Measurements from ENCODE around the gene PTPRC.

The PTPRC gene

DNA sequence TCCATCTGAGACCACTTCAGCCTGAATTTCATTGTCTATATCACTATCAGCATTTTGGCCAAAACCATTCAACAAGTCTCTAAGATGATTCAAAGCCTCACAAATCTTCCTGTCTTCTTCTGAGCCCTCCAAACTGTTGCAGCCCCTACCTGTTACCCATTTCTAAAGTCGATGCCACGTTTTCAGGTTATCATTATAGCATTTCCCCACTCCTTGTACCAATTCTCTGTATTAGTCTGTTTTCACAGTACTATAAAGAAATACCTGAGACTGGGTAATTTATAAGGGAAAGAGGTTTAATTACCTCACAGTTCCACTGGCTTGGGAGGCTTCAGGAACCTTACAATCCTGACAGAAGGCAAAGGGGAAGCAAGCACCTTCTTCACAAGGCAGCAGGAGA lies 158.8 kb downstream of the PTPRC start:
- no peak overlapping the region for H3K4me3 Mint-ChIP-seq
- peaks cover 28% of the 10 kb centered on the region for H3K9me3 Mint-ChIP-seq
- H3K27me3 Mint-ChIP-seq = no peaks in the 10 kb centered on the region
- intact Hi-C loops (cut with micrococcal nuclease) = no loop called here
- peaks cover 7% of the 10 kb centered on the region for H3K36me3 Mint-ChIP-seq (ENCODE audit: low read depth)
- peaks cover 5% of the 10 kb centered on the region for H3K4me1 Mint-ChIP-seq (ENCODE audit: low read depth)
- no peak overlapping the region for H3K27ac Mint-ChIP-seq

DNA sequence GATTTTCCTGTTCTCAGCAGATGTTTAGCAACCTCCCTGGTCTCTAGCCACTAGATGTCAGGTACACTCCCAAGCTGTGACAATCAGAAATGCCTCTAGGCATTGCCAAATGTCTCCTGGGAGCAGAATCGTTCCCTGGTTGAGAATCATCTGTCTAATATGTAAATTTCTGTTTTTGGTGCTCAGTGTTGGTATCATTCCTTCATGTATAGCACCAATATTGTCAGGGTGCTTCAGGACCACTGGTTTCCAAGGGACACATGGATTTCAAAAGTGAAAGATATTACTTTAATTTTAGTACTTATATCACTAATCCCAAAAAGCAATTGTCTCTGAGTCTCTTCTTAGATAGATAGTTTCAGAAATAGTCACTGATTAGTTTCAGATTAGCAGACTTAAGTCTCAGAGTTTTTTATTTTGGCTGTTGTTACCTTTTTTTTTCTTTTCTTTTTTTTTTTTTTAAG lies 160.1 kb downstream of the PTPRC start:
- no peak overlapping the region for H3K4me3 Mint-ChIP-seq
- H3K27ac Mint-ChIP-seq = no peak overlapping the region
- intact Hi-C loops (cut with micrococcal nuclease) = no loop called here
- H3K4me1 Mint-ChIP-seq (ENCODE audit: low read depth) = peaks cover 5% of the 10 kb centered on the region
- H3K9me3 Mint-ChIP-seq = peaks cover 28% of the 10 kb centered on the region
- H3K27me3 Mint-ChIP-seq = no peaks in the 10 kb centered on the region
- peaks cover 7% of the 10 kb centered on the region for H3K36me3 Mint-ChIP-seq (ENCODE audit: low read depth)

DNA sequence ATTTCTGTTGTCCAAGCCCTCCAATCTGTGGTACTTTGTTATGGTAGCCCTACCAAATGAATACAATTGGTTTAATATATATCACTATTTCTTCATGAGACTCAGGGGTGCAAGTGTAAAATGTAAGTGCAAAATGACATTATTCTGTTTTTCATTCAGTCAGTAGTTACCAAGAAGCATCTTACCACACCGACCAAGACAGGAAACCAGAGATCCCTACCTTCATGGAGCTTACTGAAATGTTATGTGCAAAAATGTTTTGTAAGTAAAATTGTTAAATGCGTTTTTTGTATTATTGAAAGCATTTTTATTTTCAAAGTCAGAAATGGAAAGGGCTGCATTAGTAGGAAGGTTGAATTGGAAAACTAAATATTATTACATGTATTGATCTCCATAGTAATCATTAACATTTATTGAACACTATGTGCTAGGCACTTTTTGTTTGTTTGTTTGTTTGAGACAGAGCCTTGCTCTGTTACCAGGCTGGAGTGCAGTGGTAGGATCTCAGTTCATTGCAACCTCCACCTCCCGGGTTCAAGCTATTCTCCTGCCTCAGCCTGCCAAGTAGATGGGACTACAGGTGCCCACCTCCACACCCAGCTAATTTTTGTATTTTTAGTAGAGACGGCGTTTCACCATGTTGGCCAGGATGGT lies 166.8 kb downstream of the PTPRC start:
- no peaks in the 10 kb centered on the region for H3K27me3 Mint-ChIP-seq
- peaks cover 8% of the 10 kb centered on the region for H3K9me3 Mint-ChIP-seq
- H3K4me1 Mint-ChIP-seq (ENCODE audit: low read depth) = peaks cover 12% of the 10 kb centered on the region
- H3K36me3 Mint-ChIP-seq (ENCODE audit: low read depth) = no peaks in the 10 kb centered on the region
- H3K4me3 Mint-ChIP-seq = no peak overlapping the region
- intact Hi-C loops (cut with micrococcal nuclease) = no loop called here
- no peak overlapping the region for H3K27ac Mint-ChIP-seq

DNA sequence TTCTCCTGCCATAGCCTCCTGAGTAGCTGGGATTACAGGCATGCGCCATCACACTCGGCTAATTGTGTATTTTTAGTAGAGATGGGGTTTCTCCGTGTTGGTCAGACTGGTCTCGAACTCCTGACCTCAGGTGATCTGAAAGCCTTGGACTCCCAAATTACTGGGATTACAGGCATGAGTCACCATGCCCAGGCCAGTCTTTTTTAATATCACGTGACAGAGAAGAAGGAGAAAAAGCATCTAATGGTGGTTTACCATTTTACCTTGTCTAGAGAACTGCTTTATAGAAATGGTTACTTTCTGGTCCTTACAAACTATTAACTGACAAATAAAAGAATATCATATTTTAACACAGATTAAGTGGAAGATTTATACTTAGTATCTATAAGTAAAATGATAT lies 168.0 kb downstream of the PTPRC start:
- Mint-ChIP-seq H3K27ac (no peak overlapping the region), H3K4me1 (ENCODE audit: low read depth) (peaks cover 8% of the 10 kb centered on the region), H3K4me3 (no peak overlapping the region), H3K27me3 (no peaks in the 10 kb centered on the region), H3K9me3 (peaks cover 14% of the 10 kb centered on the region), H3K36me3 (ENCODE audit: low read depth) (no peaks in the 10 kb centered on the region)
- intact Hi-C loops (cut with micrococcal nuclease) = no loop called here
